SK-N-SH treated with all-trans-retinoic acid at 6 μM for 48 hours (cell line): Measurements from ENCODE around the gene OR6C2.

Experiments used
- ARNTL ChIP-seq: fragments of 450-650 bp; formaldehyde crosslinking; IDR thresholded peaks from 2 replicates; pipeline ENCODE4 v1.5.0; 2020; ENCODE audit warnings: low read depth, mild to moderate bottlenecking, moderate library complexity, borderline replicate concordance
- BACH2 ChIP-seq: fragments of 250-450 bp; sonication (Bioruptor Pico); IDR thresholded peaks from 2 replicates; pipeline ENCODE4 v1.9.0; 2021; ENCODE audit warnings: mild to moderate bottlenecking, borderline replicate concordance
- CSDC2 ChIP-seq: fragments of 250-450 bp; sonication (Bioruptor Pico); IDR thresholded peaks from 2 replicates; pipeline ENCODE4 v1.5.0; 2020; ENCODE audit warnings: mild to moderate bottlenecking, moderate library complexity
- CSRNP3 ChIP-seq: fragments of 250-450 bp; sonication (Bioruptor Pico); IDR thresholded peaks from 2 replicates; pipeline ENCODE4 v1.5.1; 2021; ENCODE audit warnings: mild to moderate bottlenecking, moderate library complexity
- OSR1 ChIP-seq: fragments of 250-450 bp; sonication (Bioruptor Pico); IDR thresholded peaks from 2 replicates; pipeline ENCODE4 v1.8.0; 2022; ENCODE audit warnings: moderate library complexity, mild to moderate bottlenecking, inconsistent platforms
- PATZ1 ChIP-seq: fragments of 250-450 bp; sonication (Bioruptor Pico); IDR thresholded peaks from 2 replicates; pipeline ENCODE4 v1.8.0; 2020; ENCODE audit warnings: mild to moderate bottlenecking, moderate library complexity, borderline replicate concordance
- RARB ChIP-seq: fragments of 250-450 bp; sonication (Bioruptor Pico); IDR thresholded peaks from 2 replicates; pipeline ENCODE4 v1.8.0; 2021; ENCODE audit warnings: mild to moderate bottlenecking, moderate library complexity
- SNAI2 ChIP-seq: fragments of 250-450 bp; sonication (Bioruptor Pico); IDR thresholded peaks from 2 replicates; pipeline ENCODE4 v1.5.0; 2020; ENCODE audit warnings: mild to moderate bottlenecking, moderate library complexity
- TCF4 ChIP-seq: fragments of 250-450 bp; sonication (Bioruptor Pico); IDR thresholded peaks from 2 replicates; pipeline ENCODE4 v1.8.0; 2021; ENCODE audit warnings: mild to moderate bottlenecking, moderate library complexity, borderline replicate concordance
- TOX ChIP-seq: fragments of 250-450 bp; sonication (Bioruptor Pico); IDR thresholded peaks from 2 replicates; pipeline ENCODE4 v1.8.0; 2021; ENCODE audit warnings: mild to moderate bottlenecking, moderate library complexity, borderline replicate concordance
- ZC3H10 ChIP-seq: fragments of 250-450 bp; sonication (Bioruptor Pico); IDR thresholded peaks from 2 replicates; pipeline ENCODE4 v1.5.1; 2021; ENCODE audit warnings: mild to moderate bottlenecking, moderate library complexity
- ZNF70 ChIP-seq: fragments of 450-650 bp; formaldehyde crosslinking; IDR thresholded peaks from 2 replicates; pipeline ENCODE4 v1.5.0; 2020; ENCODE audit warnings: mild to moderate bottlenecking, moderate library complexity

GRCh38 chr12:55501601-55502000, 57.7 kb downstream of the OR6C2 start:
- no peak for TF ChIP-seq PATZ1 (CRISPR knock-in tag)
- TF ChIP-seq ARNTL = no peak
- no peak for TF ChIP-seq TOX (CRISPR knock-in tag)
- TF ChIP-seq SNAI2 (CRISPR knock-in tag) = no peak
- TF ChIP-seq TCF4 (CRISPR knock-in tag) = no peak
- TF ChIP-seq ZNF70 = no peak
- no peak for TF ChIP-seq RARB (CRISPR knock-in tag)
- TF ChIP-seq CSDC2 (CRISPR knock-in tag) = no peak
- TF ChIP-seq ZC3H10 (CRISPR knock-in tag) = no peak
- TF ChIP-seq OSR1 (CRISPR knock-in tag) = no peak
- TF ChIP-seq CSRNP3 (CRISPR knock-in tag) = no peak
- TF ChIP-seq BACH2 (CRISPR knock-in tag) = no peak
